ENCODE results near the gene WDR74. TPM values are rescaled to one million over a fixed set of nuclear protein-coding genes. Genes with fewer than 3 reads are reported as not detected.

The WDR74 gene
- total and polyA plus RNA-seq, 2 donors (not counting 1 experiment from before 2014, with no cell fraction given): 122 to 131 TPM

DNA sequence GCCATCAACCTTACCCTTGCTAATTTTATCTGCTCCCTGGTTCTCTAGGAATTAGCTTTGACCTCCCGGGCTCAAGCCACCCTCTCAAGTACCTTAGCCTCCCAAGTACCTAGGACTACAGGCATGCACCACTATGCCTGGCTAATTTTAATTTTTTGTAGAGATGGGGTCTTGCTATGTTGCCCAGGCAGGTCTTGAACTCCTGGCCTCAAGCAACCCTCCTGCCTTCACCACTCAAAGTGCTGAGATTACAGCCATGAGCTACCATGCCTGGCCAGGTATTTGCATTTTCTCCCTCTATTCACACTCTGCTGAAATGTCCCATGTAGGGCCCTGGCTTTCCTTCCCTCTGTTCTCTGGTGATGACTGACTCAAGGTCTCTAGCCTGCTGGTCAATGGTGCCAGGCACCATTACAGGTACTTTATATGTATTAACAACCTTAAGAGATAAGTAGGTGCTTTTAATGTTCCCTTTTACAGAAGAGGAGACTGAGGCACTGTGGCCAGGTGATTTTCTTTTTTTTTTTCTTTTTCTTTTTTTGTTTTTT lies 8.5 kb upstream of the WDR74 start:
- Mint-ChIP-seq H3K4me1 (peaks cover 19% of the 10 kb centered on the region), H3K27ac (peak overlapping the region; percentile 50), H3K9me3 (ENCODE audit: insufficient read depth) (no peaks in the 10 kb centered on the region), H3K27me3 (no peaks in the 10 kb centered on the region), H3K4me3 (no peak overlapping the region)
- Histone ChIP-seq H3K9ac (ENCODE audit: low read length) (no peak overlapping the region), H2AFZ (ENCODE audit: insufficient read depth, low read depth, low read length, poor library complexity, severe bottlenecking) (no peak overlapping the region), H3K27ac (ENCODE audit: low read length in 2 of 2) (peak overlapping the region in 1 of 2 donors; percentile 15), H3K4me3 (ENCODE audit: control extremely low read depth in 1 of 5, extremely low read depth in 1 of 5, insufficient read depth in 1 of 5, low read depth in 2 of 5, low read length in 4 of 5) (no peak overlapping the region), H4K20me1 (ENCODE audit: control insufficient read depth, insufficient read depth, low read length, poor library complexity, severe bottlenecking) (no peaks in the 10 kb centered on the region), H3K79me2 (ENCODE audit: control insufficient read depth, insufficient read depth, low read length) (peaks cover 5% of the 10 kb centered on the region), H3K27me3 (replicated peaks in 1 of 4; ENCODE audit: control extremely low read depth in 1 of 4, control insufficient read depth in 3 of 4, insufficient read depth in 4 of 4, low read length in 3 of 4) (no peaks in the 10 kb centered on the region), H3K9me3 (ENCODE audit: control extremely low read depth in 1 of 3, control insufficient read depth in 2 of 3, insufficient read depth in 1 of 3, low read length in 2 of 3) (no peaks in the 10 kb centered on the region), H3K4me2 (replicated peaks; ENCODE audit: low read depth, low read length, poor library complexity, severe bottlenecking) (no peak overlapping the region), H3K4me1 (ENCODE audit: control insufficient read depth in 2 of 2, insufficient read depth in 2 of 2, low read length in 2 of 2) (peaks cover 11 to 18% of the 10 kb centered on the region in 2 donors), H3K36me3 (replicated peaks in 1 of 2; ENCODE audit: control extremely low read depth in 1 of 2, control insufficient read depth in 1 of 2, extremely low read depth in 1 of 2, insufficient read depth in 2 of 2, low read length in 1 of 2) (peaks cover 5 to 17% of the 10 kb centered on the region in 2 experiments)
- intact Hi-C loops (cut with micrococcal nuclease): no loop called here
- CTCF ChIA-PET: no interaction called here
- ATAC-seq (ENCODE audit: low read depth): no peak
- WGBS (ENCODE audit: insufficient coverage): no CpG with 5 or more reads among the region's 1 CpG
- no peak for DNase-seq
- TF ChIP-seq EZH2 (IDR thresholded peaks at IDR 0.05; ENCODE audit: borderline replicate concordance, insufficient read depth, low read depth, low read length, poor library complexity, severe bottlenecking): no peak
- TF ChIP-seq, protein P1, sequence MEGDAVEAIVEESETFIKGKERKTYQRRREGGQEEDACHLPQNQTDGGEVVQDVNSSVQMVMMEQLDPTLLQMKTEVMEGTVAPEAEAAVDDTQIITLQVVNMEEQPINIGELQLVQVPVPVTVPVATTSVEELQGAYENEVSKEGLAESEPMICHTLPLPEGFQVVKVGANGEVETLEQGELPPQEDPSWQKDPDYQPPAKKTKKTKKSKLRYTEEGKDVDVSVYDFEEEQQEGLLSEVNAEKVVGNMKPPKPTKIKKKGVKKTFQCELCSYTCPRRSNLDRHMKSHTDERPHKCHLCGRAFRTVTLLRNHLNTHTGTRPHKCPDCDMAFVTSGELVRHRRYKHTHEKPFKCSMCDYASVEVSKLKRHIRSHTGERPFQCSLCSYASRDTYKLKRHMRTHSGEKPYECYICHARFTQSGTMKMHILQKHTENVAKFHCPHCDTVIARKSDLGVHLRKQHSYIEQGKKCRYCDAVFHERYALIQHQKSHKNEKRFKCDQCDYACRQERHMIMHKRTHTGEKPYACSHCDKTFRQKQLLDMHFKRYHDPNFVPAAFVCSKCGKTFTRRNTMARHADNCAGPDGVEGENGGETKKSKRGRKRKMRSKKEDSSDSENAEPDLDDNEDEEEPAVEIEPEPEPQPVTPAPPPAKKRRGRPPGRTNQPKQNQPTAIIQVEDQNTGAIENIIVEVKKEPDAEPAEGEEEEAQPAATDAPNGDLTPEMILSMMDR (IDR thresholded peaks at IDR 0.05): no peak
- POLR2A ChIA-PET: no interaction called here

DNA sequence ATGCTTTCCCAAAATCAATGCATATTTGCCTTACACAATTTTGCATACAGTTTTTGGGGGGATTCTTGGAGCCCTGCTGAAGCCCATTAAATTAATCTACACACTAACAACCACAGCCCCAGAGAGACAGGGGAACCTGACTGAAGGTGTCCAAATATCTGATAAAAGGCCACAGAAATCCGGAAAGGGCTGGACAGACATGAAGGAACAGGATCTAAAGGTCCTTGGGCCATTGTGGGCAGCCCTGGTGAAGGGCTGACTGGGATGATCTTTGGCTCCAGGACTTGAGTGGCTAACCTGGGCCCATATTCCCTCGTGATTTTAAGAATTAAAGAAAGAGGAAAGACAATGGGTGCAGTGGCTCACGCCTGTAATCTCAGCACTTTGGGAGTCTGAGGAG lies 6.8 kb upstream of the WDR74 start:
- Mint-ChIP-seq H3K27me3 (no peaks in the 10 kb centered on the region), H3K27ac (no peak overlapping the region), H3K4me3 (no peak overlapping the region), H3K9me3 (ENCODE audit: insufficient read depth) (no peaks in the 10 kb centered on the region), H3K4me1 (peaks cover 3% of the 10 kb centered on the region)
- Histone ChIP-seq H3K79me2 (ENCODE audit: control insufficient read depth, insufficient read depth, low read length) (peaks cover 5% of the 10 kb centered on the region), H3K4me2 (replicated peaks; ENCODE audit: low read depth, low read length, poor library complexity, severe bottlenecking) (no peak overlapping the region), H4K20me1 (ENCODE audit: control insufficient read depth, insufficient read depth, low read length, poor library complexity, severe bottlenecking) (no peaks in the 10 kb centered on the region), H3K9me3 (ENCODE audit: control extremely low read depth in 1 of 3, control insufficient read depth in 2 of 3, insufficient read depth in 1 of 3, low read length in 2 of 3) (no peaks in the 10 kb centered on the region), H3K4me3 (ENCODE audit: control extremely low read depth in 1 of 5, extremely low read depth in 1 of 5, insufficient read depth in 1 of 5, low read depth in 2 of 5, low read length in 4 of 5) (no peak overlapping the region), H3K36me3 (replicated peaks in 1 of 2; ENCODE audit: control extremely low read depth in 1 of 2, control insufficient read depth in 1 of 2, extremely low read depth in 1 of 2, insufficient read depth in 2 of 2, low read length in 1 of 2) (peaks cover 0 to under 1% of the 10 kb centered on the region in 2 experiments), H3K9ac (ENCODE audit: low read length) (no peak overlapping the region), H3K27ac (ENCODE audit: low read length in 2 of 2) (no peak overlapping the region), H3K27me3 (replicated peaks in 1 of 4; ENCODE audit: control extremely low read depth in 1 of 4, control insufficient read depth in 3 of 4, insufficient read depth in 4 of 4, low read length in 3 of 4) (no peaks in the 10 kb centered on the region), H3K4me1 (ENCODE audit: control insufficient read depth in 2 of 2, insufficient read depth in 2 of 2, low read length in 2 of 2) (peaks cover 6 to 15% of the 10 kb centered on the region in 2 donors), H2AFZ (ENCODE audit: insufficient read depth, low read depth, low read length, poor library complexity, severe bottlenecking) (no peak overlapping the region)
- DNase-seq (no peak), ATAC-seq (ENCODE audit: low read depth) (no peak)
- POLR2A ChIA-PET: interaction anchor here (2.5 kb wide), 1 partner anchor 8 kb away, joined by 7 read pairs; no protein-coding TSS in a partner anchor
- intact Hi-C loops (cut with micrococcal nuclease): no loop called here
- TF ChIP-seq EZH2 (IDR thresholded peaks at IDR 0.05; ENCODE audit: borderline replicate concordance, insufficient read depth, low read depth, low read length, poor library complexity, severe bottlenecking): no peak
- TF ChIP-seq, protein P1 (IDR thresholded peaks at IDR 0.05): no peak
- 80% methylated on average over 3 of the region's 3 CpGs for WGBS (ENCODE audit: insufficient coverage)
- CTCF ChIA-PET: interaction anchor here (0.6 to 0.7 kb wide), 2 partner anchors 164 to 455 kb away, joined by 3 read pairs; no protein-coding TSS in a partner anchor
